A549 treated with dexamethasone at 1 μM for 4 hours (cell line): Measurements from ENCODE around the gene EIF4G2. TPM values are rescaled to one million over a fixed set of nuclear protein-coding genes. Genes with fewer than 3 reads are reported as not detected.

Experiments used
- total RNA-seq: library from RNA; stranded (reverse); fragments of 200-300 nt; extraction: Qiagen RNA extraction; gene quantifications from 5 replicates; pipeline ENCODE4 v1.2.3, GENCODE V29; 2022

Gene EIF4G2
- 607 to 728 TPM (median 660 TPM) in 5 replicates for total RNA-seq

DNA sequence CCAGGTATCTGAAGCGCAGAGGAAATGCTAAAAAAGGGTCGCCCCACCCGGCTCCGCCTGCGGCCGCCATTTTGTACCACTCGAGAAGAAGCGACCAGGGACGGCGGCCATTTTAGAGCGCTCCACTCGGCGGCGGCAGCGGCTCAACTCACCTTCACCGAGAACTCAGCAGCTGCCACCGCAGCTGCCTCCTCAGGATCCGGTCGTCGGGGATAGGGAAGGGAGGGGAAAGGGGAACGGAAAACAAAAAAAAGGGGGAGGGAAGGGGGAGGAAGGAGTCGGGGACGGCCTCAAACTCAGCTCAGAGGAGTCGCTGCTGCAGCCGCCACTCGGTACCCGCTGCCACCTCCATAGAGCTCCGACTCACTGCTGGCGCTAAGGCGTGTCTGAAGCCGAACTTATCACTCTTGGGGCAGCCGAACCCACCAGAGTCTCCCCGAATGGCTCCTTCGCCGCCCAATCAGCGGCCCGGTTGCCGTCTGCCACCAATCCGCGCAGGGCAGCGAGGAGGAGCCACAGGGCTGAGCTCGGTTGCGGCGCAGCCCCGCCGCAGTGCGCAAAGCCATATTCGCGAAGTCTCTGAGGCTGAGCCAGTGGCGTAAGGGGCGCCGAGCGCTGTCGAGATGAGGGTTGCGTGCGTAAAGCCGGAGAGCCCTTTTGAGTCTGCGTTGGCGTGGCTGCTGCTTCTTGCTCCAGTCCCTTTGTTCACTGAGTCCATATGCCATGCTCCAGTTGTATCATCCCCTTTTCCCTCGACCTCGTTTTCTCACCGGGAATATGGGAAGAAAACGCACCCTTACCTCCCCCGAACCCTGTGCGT, at the start of gene EIF4G2:
Gene EIF4G2, minus strand, starts transcription at position 374 of the 820 bp plus-strand sequence.

DNA sequence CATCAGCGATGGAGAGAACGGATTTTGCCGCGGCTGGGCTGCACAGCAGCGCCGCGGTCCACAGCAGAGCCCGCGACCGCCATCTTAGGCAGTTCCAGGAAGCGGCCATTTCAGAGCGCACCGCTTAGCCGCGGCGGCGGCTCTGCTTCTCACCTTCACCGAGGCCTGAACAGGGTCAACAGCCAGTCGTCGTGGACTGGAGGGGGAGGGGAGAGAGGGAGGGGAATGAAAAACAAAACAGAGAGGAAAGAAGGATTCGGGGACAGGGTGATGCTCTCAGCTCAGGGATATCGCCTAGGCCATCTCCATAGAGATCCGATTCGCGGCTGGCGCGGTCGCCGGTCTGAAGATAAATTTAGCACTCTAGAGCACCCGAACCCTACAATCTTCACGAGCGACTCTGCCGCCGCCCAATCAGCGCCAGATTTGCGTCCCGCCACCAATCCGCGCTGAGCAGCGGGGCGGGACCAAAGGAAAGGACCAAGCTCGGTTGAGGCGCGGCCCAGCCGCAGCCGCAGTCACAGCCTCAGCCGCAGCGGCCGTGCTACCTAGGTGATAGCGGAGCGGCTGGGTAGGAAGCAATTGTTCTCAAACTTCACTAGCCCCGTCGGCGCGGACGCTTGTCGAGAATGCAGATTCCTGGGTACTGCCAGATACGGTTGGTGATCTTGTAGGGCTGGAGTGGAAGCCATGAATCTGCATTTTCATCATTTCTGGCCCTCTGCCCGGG, 49.1 kb upstream of the EIF4G2 start, which contains the start of gene ZBED5:
Gene ZBED5, minus strand, starts transcription at position 345 of the 730 bp plus-strand sequence. CDS start 3,108 bp downstream, outside the sequence.

DNA sequence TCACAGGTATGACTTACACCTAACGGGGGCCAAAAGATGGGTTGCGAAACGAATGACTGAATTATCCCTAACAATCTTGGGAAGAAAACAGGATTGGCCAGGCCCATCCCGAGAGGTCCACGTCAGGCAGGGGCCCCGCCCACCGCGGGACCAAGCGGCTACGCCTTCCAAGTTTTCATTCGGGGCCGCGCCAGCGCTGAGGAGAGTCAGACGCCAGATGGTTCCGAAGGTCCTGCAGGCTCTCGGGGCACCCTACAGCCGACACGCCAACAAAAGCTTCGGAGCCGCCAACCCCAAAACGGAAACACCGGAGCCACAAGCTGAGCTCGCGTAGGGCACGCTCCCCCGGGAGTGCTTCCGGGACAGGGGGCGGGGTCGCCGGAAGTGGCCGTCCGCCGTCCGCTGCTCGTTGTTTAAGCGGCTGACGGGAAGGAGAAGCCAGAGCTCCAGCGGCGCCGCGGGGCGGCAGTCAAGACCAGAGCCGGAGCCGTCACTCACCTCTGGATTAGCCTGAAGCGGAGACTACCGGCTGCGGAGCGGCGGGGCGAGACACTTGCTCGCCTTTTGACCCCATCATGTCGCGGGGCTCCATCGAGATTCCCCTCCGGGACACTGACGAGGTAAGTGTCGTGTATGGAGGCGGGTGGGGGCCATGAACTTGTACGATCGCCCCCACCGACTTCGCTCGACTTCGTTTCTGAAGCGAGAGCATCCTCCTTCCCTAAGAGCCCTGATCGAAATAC, 57.7 kb downstream of the EIF4G2 start, which contains the start of gene CTR9:
Gene CTR9, plus strand, starts transcription at position 409 of the 743 bp plus-strand sequence. Its CDS starts 167 bp downstream, at position 576.

Other genes starting within 250 kb of the EIF4G2 start
- 0.36 to 1.2 TPM (median 0.64 TPM) in 5 replicates for gene LYVE1, start 240.3 kb downstream of the EIF4G2 start, total RNA-seq
- gene IRAG1, start 115.2 kb downstream of the EIF4G2 start, total RNA-seq: 0.03 to 0.08 TPM (median 0.05 TPM) in 5 replicates
- 23.8 to 29.9 TPM (median 27.7 TPM) in 5 replicates for gene CTR9, start 57.7 kb downstream of the EIF4G2 start, total RNA-seq
- gene ZBED5, start 49.1 kb upstream of the EIF4G2 start, total RNA-seq: 14.8 to 22.6 TPM (median 20.7 TPM) in 5 replicates